IPS-20b (cell line): Measurements from ENCODE around the gene PIAS3.

Source experiments
- H3K27ac ChIP-seq: one replicate; pipeline ENCODE4 v1.5.1; 2013; ENCODE audit warnings: low read length
- H3K27me3 ChIP-seq: 2 replicates; pipeline ENCODE4 v1.6.1; 2013; ENCODE audit warnings: mild to moderate bottlenecking, low read length, inconsistent platforms; ENCODE audit not compliant: insufficient read depth
- H3K36me3 ChIP-seq: 2 replicates; pipeline ENCODE4 v1.6.1; 2013; ENCODE audit warnings: low read depth, mild to moderate bottlenecking, inconsistent platforms, low read length, moderate library complexity; ENCODE audit not compliant: insufficient read depth
- H3K4me1 ChIP-seq: 2 replicates; pipeline ENCODE4 v1.6.1; 2013; ENCODE audit warnings: mild to moderate bottlenecking, control low read depth, inconsistent platforms, low read length, moderate library complexity; ENCODE audit not compliant: insufficient read depth
- H3K4me3 ChIP-seq: 2 replicates; pipeline ENCODE4 v1.5.1; 2013; ENCODE audit warnings: mild to moderate bottlenecking, low read length, inconsistent platforms
- H3K9ac ChIP-seq: 2 replicates; pipeline ENCODE4 v1.6.1; 2013; ENCODE audit warnings: low read depth, mild to moderate bottlenecking, inconsistent platforms, low read length, moderate library complexity
- H3K9me3 ChIP-seq: 2 replicates; pipeline ENCODE4 v1.6.1; 2013; ENCODE audit warnings: mild to moderate bottlenecking, low read depth, low read length, inconsistent platforms; ENCODE audit not compliant: insufficient read depth

The PIAS3 gene

GRCh38 chr1:145871994-145872924 is 13.4 kb upstream of the PIAS3 start:
- no peaks in the 10 kb centered on the region; the same call in 1 of the 2 replicates for H3K4me1 ChIP-seq
- no peaks in the 10 kb centered on the region for H3K9me3 ChIP-seq
- no peak overlapping the region for H3K27ac ChIP-seq
- H3K36me3 ChIP-seq: no peaks in the 10 kb centered on the region
- H3K27me3 ChIP-seq: peaks cover 36% of the 10 kb centered on the region
- peak overlapping the region; percentile 66 for H3K4me3 ChIP-seq
- H3K9ac ChIP-seq: peak overlapping the region; percentile 55

- Histone ChIP-seq H3K4me1 (no peaks in the 10 kb centered on the region; the same call in 1 of the 2 replicates), H3K9ac (no peak overlapping the region), H3K27me3 (peaks cover 21% of the 10 kb centered on the region), H3K36me3 (no peaks in the 10 kb centered on the region), H3K9me3 (no peaks in the 10 kb centered on the region), H3K4me3 (no peak overlapping the region), H3K27ac (no peak overlapping the region)
Observed at GRCh38 chr1:145868232-145868631, 9.4 kb upstream of the PIAS3 start.

GRCh38 chr1:145863282-145864018 is 4.6 kb upstream of the PIAS3 start:
- H3K36me3 ChIP-seq: no peaks in the 10 kb centered on the region
- no peak overlapping the region for H3K27ac ChIP-seq
- H3K4me1 ChIP-seq: no peaks in the 10 kb centered on the region; the same call in 1 of the 2 replicates
- H3K27me3 ChIP-seq: no peaks in the 10 kb centered on the region
- H3K9ac ChIP-seq: no peak overlapping the region
- H3K9me3 ChIP-seq: no peaks in the 10 kb centered on the region
- no peak overlapping the region for H3K4me3 ChIP-seq

- Histone ChIP-seq H3K4me3 (peak overlapping the region; percentile 99), H3K36me3 (peaks cover 29% of the 10 kb centered on the region), H3K9ac (peak overlapping the region; percentile 89; the same call in 1 of the 2 replicates), H3K27me3 (no peaks in the 10 kb centered on the region), H3K9me3 (peaks cover 5% of the 10 kb centered on the region; the same call in 1 of the 2 replicates), H3K4me1 (no peaks in the 10 kb centered on the region; the same call in 1 of the 2 replicates), H3K27ac (peak overlapping the region; percentile 51)
Observed at GRCh38 chr1:145859491-145860023, 676 bp upstream of the PIAS3 start.

- peaks cover 41% of the 10 kb centered on the region for H3K36me3 ChIP-seq
- H3K9me3 ChIP-seq: peaks cover 5% of the 10 kb centered on the region; the same call in 1 of the 2 replicates
- H3K27ac ChIP-seq: no peak overlapping the region
- H3K4me1 ChIP-seq: no peaks in the 10 kb centered on the region; the same call in 1 of the 2 replicates
- H3K4me3 ChIP-seq: peak overlapping the region; percentile 99
- H3K9ac ChIP-seq: peak overlapping the region; percentile 89; the same call in 1 of the 2 replicates
- no peaks in the 10 kb centered on the region for H3K27me3 ChIP-seq
Observed at GRCh38 chr1:145858238-145858900, 512 bp downstream of the PIAS3 start.

- H3K9ac ChIP-seq: no peak overlapping the region
Observed at GRCh38 chr1:145857170-145857569, 1.7 kb downstream of the PIAS3 start.

GRCh38 chr1:145855426-145855948 is 3.4 kb downstream of the PIAS3 start:
- H3K4me3 ChIP-seq: no peak overlapping the region
- peaks cover 66% of the 10 kb centered on the region for H3K36me3 ChIP-seq
- H3K9me3 ChIP-seq: peaks cover 5% of the 10 kb centered on the region; the same call in 1 of the 2 replicates
- H3K27me3 ChIP-seq: no peaks in the 10 kb centered on the region
- no peaks in the 10 kb centered on the region; the same call in 1 of the 2 replicates for H3K4me1 ChIP-seq
- H3K9ac ChIP-seq: no peak overlapping the region
- H3K27ac ChIP-seq: no peak overlapping the region

More at GRCh38 chr1:145857170-145857569, 1.7 kb downstream of the PIAS3 start:
- no peak overlapping the region for H3K27ac ChIP-seq
- H3K36me3 ChIP-seq: peaks cover 53% of the 10 kb centered on the region
- H3K27me3 ChIP-seq: no peaks in the 10 kb centered on the region
- no peaks in the 10 kb centered on the region; the same call in 1 of the 2 replicates for H3K4me1 ChIP-seq
- H3K4me3 ChIP-seq: no peak overlapping the region
- H3K9me3 ChIP-seq: peaks cover 5% of the 10 kb centered on the region; the same call in 1 of the 2 replicates

GRCh38 chr1:145849356-145850160 is 9.3 kb downstream of the PIAS3 start:
- H3K36me3 ChIP-seq: peaks cover 65% of the 10 kb centered on the region
- no peak overlapping the region for H3K4me3 ChIP-seq
- no peak overlapping the region for H3K27ac ChIP-seq
- peaks cover 7% of the 10 kb centered on the region; the same call in 1 of the 2 replicates for H3K27me3 ChIP-seq
- H3K4me1 ChIP-seq: no peaks in the 10 kb centered on the region
- no peak overlapping the region for H3K9ac ChIP-seq
- H3K9me3 ChIP-seq: no peaks in the 10 kb centered on the region

- H3K9ac ChIP-seq: no peak overlapping the region
- peaks cover 55% of the 10 kb centered on the region for H3K36me3 ChIP-seq
Observed at GRCh38 chr1:145847827-145848226, 11.1 kb downstream of the PIAS3 start.

GRCh38 chr1:145846201-145846612 is 12.7 kb downstream of the PIAS3 start:
- peak overlapping the region; percentile 61; the same call in 1 of the 2 replicates for H3K9ac ChIP-seq
- no peak overlapping the region for H3K27ac ChIP-seq
- no peaks in the 10 kb centered on the region for H3K9me3 ChIP-seq
- H3K4me1 ChIP-seq: no peaks in the 10 kb centered on the region
- peaks cover 59% of the 10 kb centered on the region for H3K36me3 ChIP-seq
- peak overlapping the region; percentile 76 for H3K4me3 ChIP-seq
- H3K27me3 ChIP-seq: peaks cover 11% of the 10 kb centered on the region; the same call in 1 of the 2 replicates

More at GRCh38 chr1:145847827-145848226, 11.1 kb downstream of the PIAS3 start:
- Histone ChIP-seq H3K4me3 (no peak overlapping the region), H3K27me3 (peaks cover 11% of the 10 kb centered on the region; the same call in 1 of the 2 replicates), H3K9me3 (no peaks in the 10 kb centered on the region), H3K4me1 (no peaks in the 10 kb centered on the region), H3K27ac (no peak overlapping the region)
